Measurements from ENCODE around the gene SPTLC3.

SPTLC3 gene

GRCh38 chr20:13142143-13142542 is 133.4 kb downstream of the SPTLC3 start:
- Histone ChIP-seq H3K4me1 (ENCODE audit: control insufficient read depth in 5 of 5, insufficient read depth in 5 of 5, low read length in 5 of 5) (peaks cover 0 to 4% (median 0%) of the 10 kb centered on the region in 5 donors), H3K9me3 (ENCODE audit: control insufficient read depth in 5 of 5, low read length in 5 of 5) (no peaks in the 10 kb centered on the region), H3K27me3 (ENCODE audit: control insufficient read depth in 5 of 5, insufficient read depth in 4 of 5, low read length in 5 of 5) (no peaks in the 10 kb centered on the region), H3K4me3 (ENCODE audit: low read depth in 1 of 5, low read length in 5 of 5) (no peak overlapping the region), H3K9ac (ENCODE audit: low read length in 5 of 5) (no peak overlapping the region), H3K36me3 (ENCODE audit: control insufficient read depth in 5 of 5, insufficient read depth in 5 of 5, low read length in 5 of 5) (peaks cover 0 to 5% (median 0%) of the 10 kb centered on the region in 5 donors), H3K27ac (ENCODE audit: low read depth, low read length) (no peak overlapping the region)

GRCh38 chr20:13147071-13147963 is 138.5 kb downstream of the SPTLC3 start:
- H3K4me1 ChIP-seq (ENCODE audit: control insufficient read depth in 5 of 5, insufficient read depth in 5 of 5, low read length in 5 of 5) = peaks cover 0 to 6% (median 0%) of the 10 kb centered on the region in 5 donors
- no peak overlapping the region for H3K9ac ChIP-seq (ENCODE audit: low read length in 5 of 5)
- no peak overlapping the region for H3K4me3 ChIP-seq (ENCODE audit: low read depth in 1 of 5, low read length in 5 of 5)
- H3K36me3 ChIP-seq (ENCODE audit: control insufficient read depth in 5 of 5, insufficient read depth in 5 of 5, low read length in 5 of 5) = peaks cover 0 to 5% (median 0%) of the 10 kb centered on the region in 5 donors
- no peaks in the 10 kb centered on the region for H3K27me3 ChIP-seq (ENCODE audit: control insufficient read depth in 5 of 5, insufficient read depth in 4 of 5, low read length in 5 of 5)
- no peak overlapping the region for H3K27ac ChIP-seq (ENCODE audit: low read depth, low read length)
- no peaks in the 10 kb centered on the region for H3K9me3 ChIP-seq (ENCODE audit: control insufficient read depth in 5 of 5, low read length in 5 of 5)

DNA sequence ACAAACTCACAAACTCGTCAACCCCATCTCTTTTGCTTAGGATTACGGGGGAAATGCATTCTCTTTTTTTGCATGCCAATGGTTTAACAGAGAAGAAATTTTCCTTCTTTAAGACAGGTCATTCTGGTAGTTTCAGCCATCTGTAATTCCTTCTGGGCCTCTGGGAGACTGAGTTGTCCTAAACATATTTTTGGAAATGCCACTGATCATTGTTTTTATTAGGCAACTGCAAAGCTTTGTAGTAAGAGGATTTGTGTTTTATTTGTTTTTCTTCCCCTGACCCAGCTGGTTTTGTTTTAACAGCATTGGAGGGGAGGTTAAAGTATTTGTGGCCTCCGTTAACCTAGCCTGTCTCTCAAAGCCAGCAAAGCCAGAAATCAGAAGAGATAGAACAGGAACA is 139.2 kb downstream of the SPTLC3 start:
- no peaks in the 10 kb centered on the region for H3K27me3 ChIP-seq (ENCODE audit: control insufficient read depth in 5 of 5, insufficient read depth in 4 of 5, low read length in 5 of 5)
- no peaks in the 10 kb centered on the region for H3K9me3 ChIP-seq (ENCODE audit: control insufficient read depth in 5 of 5, low read length in 5 of 5)
- H3K9ac ChIP-seq (ENCODE audit: low read length in 5 of 5) = no peak overlapping the region
- H3K4me3 ChIP-seq (ENCODE audit: low read depth in 1 of 5, low read length in 5 of 5) = no peak overlapping the region
- H3K36me3 ChIP-seq (ENCODE audit: control insufficient read depth in 5 of 5, insufficient read depth in 5 of 5, low read length in 5 of 5) = peaks cover 0 to 5% (median 0%) of the 10 kb centered on the region in 5 donors
- peaks cover 0 to 6% (median 0%) of the 10 kb centered on the region in 5 donors for H3K4me1 ChIP-seq (ENCODE audit: control insufficient read depth in 5 of 5, insufficient read depth in 5 of 5, low read length in 5 of 5)
- no peak overlapping the region for H3K27ac ChIP-seq (ENCODE audit: low read depth, low read length)

- peaks cover 0 to 6% (median 0%) of the 10 kb centered on the region in 5 donors for H3K4me1 ChIP-seq (ENCODE audit: control insufficient read depth in 5 of 5, insufficient read depth in 5 of 5, low read length in 5 of 5)
- no peak overlapping the region for H3K9ac ChIP-seq (ENCODE audit: low read length in 5 of 5)
- H3K36me3 ChIP-seq (ENCODE audit: control insufficient read depth in 5 of 5, insufficient read depth in 5 of 5, low read length in 5 of 5) = peaks cover 0 to 5% (median 0%) of the 10 kb centered on the region in 5 donors
- H3K27ac ChIP-seq (ENCODE audit: low read depth, low read length) = no peak overlapping the region
- no peaks in the 10 kb centered on the region for H3K27me3 ChIP-seq (ENCODE audit: control insufficient read depth in 5 of 5, insufficient read depth in 4 of 5, low read length in 5 of 5)
- no peaks in the 10 kb centered on the region for H3K9me3 ChIP-seq (ENCODE audit: control insufficient read depth in 5 of 5, low read length in 5 of 5)
- H3K4me3 ChIP-seq (ENCODE audit: low read depth in 1 of 5, low read length in 5 of 5) = no peak overlapping the region
Observed at GRCh38 chr20:13148402-13148801, 139.6 kb downstream of the SPTLC3 start.

DNA sequence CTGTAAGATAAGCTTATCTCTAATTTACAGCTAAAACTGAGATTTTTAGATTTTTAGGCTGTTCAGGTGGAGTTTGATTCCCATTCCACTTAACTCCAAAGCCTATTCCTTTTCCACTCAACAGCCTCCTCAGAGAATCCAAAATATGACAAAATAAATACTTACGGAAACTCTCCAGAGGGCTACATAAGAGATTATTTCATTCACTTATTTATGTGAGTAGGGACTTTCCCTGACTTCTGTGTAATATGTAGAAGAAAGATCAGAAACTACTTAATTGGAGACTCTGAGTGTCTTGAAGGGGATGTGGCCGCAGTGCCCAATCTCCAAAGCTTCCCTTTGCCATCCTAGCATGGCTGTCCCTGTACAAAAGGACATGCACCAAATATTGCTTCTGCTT is 140.2 kb downstream of the SPTLC3 start:
- H3K27ac ChIP-seq (ENCODE audit: low read depth, low read length) = no peak overlapping the region
- H3K9ac ChIP-seq (ENCODE audit: low read length in 5 of 5) = no peak overlapping the region
- H3K4me1 ChIP-seq (ENCODE audit: control insufficient read depth in 5 of 5, insufficient read depth in 5 of 5, low read length in 5 of 5) = peaks cover 0 to 6% (median 0%) of the 10 kb centered on the region in 5 donors
- H3K36me3 ChIP-seq (ENCODE audit: control insufficient read depth in 5 of 5, insufficient read depth in 5 of 5, low read length in 5 of 5) = peaks cover 0 to 7% (median under 1%) of the 10 kb centered on the region in 5 donors
- no peak overlapping the region for H3K4me3 ChIP-seq (ENCODE audit: low read depth in 1 of 5, low read length in 5 of 5)
- no peaks in the 10 kb centered on the region for H3K27me3 ChIP-seq (ENCODE audit: control insufficient read depth in 5 of 5, insufficient read depth in 4 of 5, low read length in 5 of 5)
- no peaks in the 10 kb centered on the region for H3K9me3 ChIP-seq (ENCODE audit: control insufficient read depth in 5 of 5, low read length in 5 of 5)

DNA sequence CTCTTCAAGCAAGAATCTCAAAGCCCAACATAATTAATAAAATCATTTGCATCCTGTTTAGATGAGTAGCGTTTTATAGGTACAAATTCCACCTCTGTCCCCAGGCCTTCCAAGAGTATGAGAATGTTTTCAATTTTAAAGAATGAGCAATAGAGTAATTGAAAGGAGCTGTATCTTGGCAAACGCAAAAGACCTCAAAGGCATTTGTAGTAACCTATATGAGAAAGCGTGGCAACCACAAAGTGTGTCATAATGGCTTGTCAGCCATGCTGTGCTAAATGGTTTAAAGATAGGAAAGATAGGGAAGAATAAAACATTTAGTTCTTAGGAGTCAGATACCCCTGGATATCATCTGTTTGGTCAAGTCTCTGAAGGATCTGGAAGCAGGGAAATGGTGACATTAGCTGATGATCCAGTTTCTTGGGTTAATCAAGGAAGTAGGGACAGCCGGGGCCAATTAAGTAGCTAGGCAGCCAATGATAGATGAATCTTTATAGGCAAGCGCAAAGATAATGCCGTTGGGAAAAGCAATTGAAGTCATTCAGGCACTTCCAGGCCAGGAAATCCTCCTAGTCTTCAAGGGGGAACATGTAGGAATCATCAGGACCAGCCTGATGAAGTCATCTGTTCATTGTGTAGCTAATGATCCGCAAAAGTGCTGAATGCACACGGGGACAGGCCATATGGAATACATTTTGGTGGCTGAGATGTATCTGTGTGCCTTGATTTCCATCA is 140.8 kb downstream of the SPTLC3 start:
- H3K27me3 ChIP-seq (ENCODE audit: control insufficient read depth in 5 of 5, insufficient read depth in 4 of 5, low read length in 5 of 5) = no peaks in the 10 kb centered on the region
- no peak overlapping the region for H3K4me3 ChIP-seq (ENCODE audit: low read depth in 1 of 5, low read length in 5 of 5)
- no peak overlapping the region for H3K27ac ChIP-seq (ENCODE audit: low read depth, low read length)
- peaks cover 4 to 13% (median 5%) of the 10 kb centered on the region in 5 donors for H3K36me3 ChIP-seq (ENCODE audit: control insufficient read depth in 5 of 5, insufficient read depth in 5 of 5, low read length in 5 of 5)
- peaks cover 0 to 6% (median 0%) of the 10 kb centered on the region in 5 donors for H3K4me1 ChIP-seq (ENCODE audit: control insufficient read depth in 5 of 5, insufficient read depth in 5 of 5, low read length in 5 of 5)
- no peak overlapping the region for H3K9ac ChIP-seq (ENCODE audit: low read length in 5 of 5)
- H3K9me3 ChIP-seq (ENCODE audit: control insufficient read depth in 5 of 5, low read length in 5 of 5) = no peaks in the 10 kb centered on the region

- Histone ChIP-seq H3K4me1 (ENCODE audit: control insufficient read depth in 5 of 5, insufficient read depth in 5 of 5, low read length in 5 of 5) (peaks cover 4 to 14% (median 11%) of the 10 kb centered on the region in 5 donors), H3K27ac (ENCODE audit: low read depth, low read length) (no peak overlapping the region), H3K27me3 (ENCODE audit: control insufficient read depth in 5 of 5, insufficient read depth in 4 of 5, low read length in 5 of 5) (no peaks in the 10 kb centered on the region), H3K9me3 (ENCODE audit: control insufficient read depth in 5 of 5, low read length in 5 of 5) (no peaks in the 10 kb centered on the region), H3K4me3 (ENCODE audit: low read depth in 1 of 5, low read length in 5 of 5) (no peak overlapping the region), H3K9ac (ENCODE audit: low read length in 5 of 5) (no peak overlapping the region), H3K36me3 (ENCODE audit: control insufficient read depth in 5 of 5, insufficient read depth in 5 of 5, low read length in 5 of 5) (peaks cover 5 to 27% (median 8%) of the 10 kb centered on the region in 5 donors)
Observed at GRCh38 chr20:13158369-13158768, 149.6 kb downstream of the SPTLC3 start.

- no peak overlapping the region for H3K27ac ChIP-seq (ENCODE audit: low read depth, low read length)
- peaks cover 4 to 14% (median 11%) of the 10 kb centered on the region in 5 donors for H3K4me1 ChIP-seq (ENCODE audit: control insufficient read depth in 5 of 5, insufficient read depth in 5 of 5, low read length in 5 of 5)
- no peaks in the 10 kb centered on the region for H3K27me3 ChIP-seq (ENCODE audit: control insufficient read depth in 5 of 5, insufficient read depth in 4 of 5, low read length in 5 of 5)
- H3K4me3 ChIP-seq (ENCODE audit: low read depth in 1 of 5, low read length in 5 of 5) = no peak overlapping the region
- H3K9ac ChIP-seq (ENCODE audit: low read length in 5 of 5) = no peak overlapping the region
- H3K36me3 ChIP-seq (ENCODE audit: control insufficient read depth in 5 of 5, insufficient read depth in 5 of 5, low read length in 5 of 5) = peaks cover 0 to 13% (median 3%) of the 10 kb centered on the region in 5 donors
- no peaks in the 10 kb centered on the region for H3K9me3 ChIP-seq (ENCODE audit: control insufficient read depth in 5 of 5, low read length in 5 of 5)
Observed at GRCh38 chr20:13159889-13160288, 151.1 kb downstream of the SPTLC3 start.

DNA sequence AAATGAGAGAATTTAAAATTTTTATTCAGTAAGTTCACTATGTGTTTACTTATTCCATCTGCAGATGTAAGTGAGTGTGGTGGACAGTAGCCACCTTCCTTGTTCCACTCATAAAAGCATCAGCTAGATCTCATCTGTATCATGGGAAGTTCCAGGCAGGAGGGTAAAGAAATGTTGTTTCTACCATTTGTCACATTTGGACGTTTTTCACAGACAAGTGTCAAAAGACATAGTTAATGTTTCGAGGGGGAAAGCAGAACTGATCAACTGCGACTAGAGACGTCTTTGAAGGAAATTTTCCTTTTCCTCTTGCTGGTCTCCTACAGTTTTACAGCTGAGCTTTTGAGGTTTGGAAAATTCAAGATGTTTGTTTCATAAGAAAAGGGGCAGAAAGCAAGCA is 156.4 kb downstream of the SPTLC3 start:
- Histone ChIP-seq H3K36me3 (ENCODE audit: control insufficient read depth in 5 of 5, insufficient read depth in 5 of 5, low read length in 5 of 5) (peaks cover 0 to 16% (median 6%) of the 10 kb centered on the region in 5 donors), H3K27ac (ENCODE audit: low read depth, low read length) (no peak overlapping the region), H3K27me3 (ENCODE audit: control insufficient read depth in 5 of 5, insufficient read depth in 4 of 5, low read length in 5 of 5) (no peaks in the 10 kb centered on the region), H3K4me3 (ENCODE audit: low read depth in 1 of 5, low read length in 5 of 5) (no peak overlapping the region), H3K9ac (ENCODE audit: low read length in 5 of 5) (no peak overlapping the region), H3K9me3 (ENCODE audit: control insufficient read depth in 5 of 5, low read length in 5 of 5) (no peaks in the 10 kb centered on the region), H3K4me1 (ENCODE audit: control insufficient read depth in 5 of 5, insufficient read depth in 5 of 5, low read length in 5 of 5) (no peaks in the 10 kb centered on the region)

DNA sequence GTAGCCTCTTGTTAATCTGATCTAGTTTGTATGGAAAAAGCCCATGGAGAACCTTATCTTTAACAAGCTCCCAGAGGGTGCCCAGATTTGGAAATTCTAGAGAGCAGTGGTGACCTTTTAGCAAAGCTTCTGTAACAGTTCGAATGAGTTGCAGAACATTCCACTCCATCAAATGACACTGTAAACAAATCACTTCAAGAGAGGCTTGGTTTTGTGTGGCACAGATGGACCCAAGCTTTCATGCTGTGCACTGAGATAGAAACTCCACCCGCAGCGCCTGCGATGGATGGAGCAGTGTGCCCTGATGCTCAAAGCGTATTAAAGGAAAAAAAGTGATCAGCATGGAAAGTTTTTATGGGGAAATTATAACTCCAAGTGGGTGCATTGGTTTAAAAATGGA is 157.2 kb downstream of the SPTLC3 start:
- Histone ChIP-seq H3K27ac (ENCODE audit: low read depth, low read length) (no peak overlapping the region), H3K27me3 (ENCODE audit: control insufficient read depth in 5 of 5, insufficient read depth in 4 of 5, low read length in 5 of 5) (no peaks in the 10 kb centered on the region), H3K4me3 (ENCODE audit: low read depth in 1 of 5, low read length in 5 of 5) (no peak overlapping the region), H3K9me3 (ENCODE audit: control insufficient read depth in 5 of 5, low read length in 5 of 5) (no peaks in the 10 kb centered on the region), H3K9ac (ENCODE audit: low read length in 5 of 5) (no peak overlapping the region), H3K4me1 (ENCODE audit: control insufficient read depth in 5 of 5, insufficient read depth in 5 of 5, low read length in 5 of 5) (no peaks in the 10 kb centered on the region), H3K36me3 (ENCODE audit: control insufficient read depth in 5 of 5, insufficient read depth in 5 of 5, low read length in 5 of 5) (peaks cover 0 to 12% (median 6%) of the 10 kb centered on the region in 5 donors)

Measured in subcutaneous abdominal adipose tissue (tissue), 5 donors.